GM21390 (cell line): ENCODE data around the gene LIX1L.

ENCODE experiments used
- ATAC-seq: cut with Tn5 transposase; IDR thresholded peaks from one replicate; pipeline ENCODE4 v1.9.1; 2021; ENCODE audit not compliant: unreplicated experiment

LIX1L gene

GRCh38 chr1:145957443-145958319 is at the start of gene LIX1L:
TSS of gene LIX1L (minus strand) at chr1:145958017. CDS start at chr1:145957927, 90 bp downstream.
- peak; percentile 83 for ATAC-seq

- ATAC-seq, result no peak
These were observed 43.9 kb upstream of the LIX1L start for GRCh38 chr1:146001709-146002108.

GRCh38 chr1:145999321-146000024 is 41.7 kb upstream of the LIX1L start:
- no peak for ATAC-seq

- ATAC-seq, result no peak
These were observed 39.9 kb upstream of the LIX1L start for GRCh38 chr1:145997718-145998023.

- ATAC-seq, result peak; percentile 25
These were observed 39.4 kb upstream of the LIX1L start for GRCh38 chr1:145997016-145997717.

GRCh38 chr1:145996433-145997015 is 38.7 kb upstream of the LIX1L start, which contains the start of gene TXNIP:
TSS of gene TXNIP (minus strand) at chr1:145996579. CDS start at chr1:145996266, 313 bp downstream.
- ATAC-seq, result peak; percentile 83

GRCh38 chr1:145995964-145996432 is 38.2 kb upstream of the LIX1L start:
- no peak for ATAC-seq

- no peak for ATAC-seq
These were observed 37.5 kb upstream of the LIX1L start for GRCh38 chr1:145995148-145995881.

GRCh38 chr1:145994391-145995120 is 36.7 kb upstream of the LIX1L start:
- ATAC-seq, result no peak

GRCh38 chr1:145993618-145994390 is 36.0 kb upstream of the LIX1L start:
- ATAC-seq, result no peak

- no peak for ATAC-seq
These were observed 35.3 kb upstream of the LIX1L start for GRCh38 chr1:145992958-145993617.

GRCh38 chr1:145992502-145992936 is 34.7 kb upstream of the LIX1L start:
- no peak for ATAC-seq

GRCh38 chr1:145991735-145992412 is 34.1 kb upstream of the LIX1L start:
- ATAC-seq, result no peak

- no peak for ATAC-seq
These were observed 32.5 kb upstream of the LIX1L start for GRCh38 chr1:145990249-145990855.

GRCh38 chr1:145988773-145989172 is 31.0 kb upstream of the LIX1L start:
- no peak for ATAC-seq

GRCh38 chr1:145987926-145988325 is 30.1 kb upstream of the LIX1L start:
- ATAC-seq, result no peak

- no peak for ATAC-seq
These were observed 28.7 kb upstream of the LIX1L start for GRCh38 chr1:145986551-145986950.
